MM.1S (cell line): ENCODE results near the gene PROX2.

Experiments
- DNase-seq: peaks from one replicate; pipeline ENCODE4 v3.0.0-alpha.2; 2015
- H2AFZ ChIP-seq: fragments of 300-600 bp; sonication (generic); 2 replicates; pipeline ENCODE4 v1.6.0; 2016; ENCODE audit warnings: antibody characterized with exemption, low read length
- H3F3A ChIP-seq: fragments of 300-600 bp; sonication (generic); 2 replicates; pipeline ENCODE4 v1.6.1; 2016; ENCODE audit warnings: mild to moderate bottlenecking, antibody characterized with exemption, low read length, moderate library complexity, mixed read lengths; ENCODE audit not compliant: insufficient read depth
- H3K27ac ChIP-seq: fragments of 300-600 bp; sonication (generic); 2 replicates; pipeline ENCODE4 v1.5.1; 2016; ENCODE audit warnings: mild to moderate bottlenecking, low read length
- H3K27me3 ChIP-seq: fragments of 300-600 bp; sonication (generic); replicated peaks from 2 replicates; pipeline ENCODE4 v1.6.0; 2016; ENCODE audit warnings: low read length; ENCODE audit not compliant: insufficient read depth
- H3K36me3 ChIP-seq: fragments of 300-600 bp; sonication (generic); replicated peaks from 2 replicates; pipeline ENCODE4 v1.6.1; 2016; ENCODE audit warnings: mild to moderate bottlenecking, low read length, mixed read lengths; ENCODE audit not compliant: insufficient read depth
- H3K4me1 ChIP-seq: fragments of 300-600 bp; sonication (generic); 2 replicates; pipeline ENCODE4 v1.6.1; 2016; ENCODE audit warnings: low read length, mixed read lengths
- H3K4me2 ChIP-seq: fragments of 300-600 bp; sonication (generic); 2 replicates; pipeline ENCODE4 v1.6.0; 2016; ENCODE audit warnings: low read depth, low read length
- H3K4me3 ChIP-seq: fragments of 300-600 bp; sonication (generic); 2 replicates; pipeline ENCODE4 v1.5.1; 2016; ENCODE audit warnings: low read length, mixed read lengths
- H3K79me2 ChIP-seq: fragments of 300-600 bp; sonication (generic); 2 replicates; pipeline ENCODE4 v1.6.1; 2016; ENCODE audit warnings: mixed run types, low read length, mixed read lengths
- H3K9ac ChIP-seq: fragments of 300-600 bp; sonication (generic); 2 replicates; pipeline ENCODE4 v1.6.1; 2016; ENCODE audit warnings: low read length, mixed read lengths
- H3K9me2 ChIP-seq: fragments of 300-600 bp; sonication (generic); replicated peaks from 2 replicates; pipeline ENCODE4 v1.6.1; 2016; ENCODE audit warnings: mild to moderate bottlenecking, low read length, mixed read lengths; ENCODE audit not compliant: insufficient read depth
- H3K9me3 ChIP-seq: fragments of 300-600 bp; sonication (generic); replicated peaks from 2 replicates; pipeline ENCODE4 v1.6.1; 2016; ENCODE audit warnings: mild to moderate bottlenecking, low read length, mixed read lengths; ENCODE audit not compliant: insufficient read depth
- H4K20me1 ChIP-seq: fragments of 300-600 bp; sonication (generic); 2 replicates; pipeline ENCODE4 v1.6.1; 2016; ENCODE audit warnings: mild to moderate bottlenecking, low read length, moderate library complexity, mixed read lengths; ENCODE audit not compliant: insufficient read depth
- EZH2 ChIP-seq: fragments of 300-600 bp; sonication (generic); optimal IDR thresholded peaks from 2 replicates; pipeline ENCODE3; 2017; ENCODE audit warnings: low read depth, mild to moderate bottlenecking, antibody characterized with exemption, low read length, mixed read lengths
- EZH2phosphoT487 ChIP-seq: fragments of 300-600 bp; sonication (generic); IDR thresholded peaks from 2 replicates; pipeline ENCODE4 v1.6.1; 2018; ENCODE audit warnings: antibody characterized with exemption, low read length
- TF ChIP-seq, protein P1 (sequence below): fragments of 300-600 bp; sonication (generic); IDR thresholded peaks from 2 replicates; pipeline ENCODE4 v1.5.1; 2016; ENCODE audit warnings: antibody characterized with exemption, low read length, mixed read lengths

PROX2 gene

DNA sequence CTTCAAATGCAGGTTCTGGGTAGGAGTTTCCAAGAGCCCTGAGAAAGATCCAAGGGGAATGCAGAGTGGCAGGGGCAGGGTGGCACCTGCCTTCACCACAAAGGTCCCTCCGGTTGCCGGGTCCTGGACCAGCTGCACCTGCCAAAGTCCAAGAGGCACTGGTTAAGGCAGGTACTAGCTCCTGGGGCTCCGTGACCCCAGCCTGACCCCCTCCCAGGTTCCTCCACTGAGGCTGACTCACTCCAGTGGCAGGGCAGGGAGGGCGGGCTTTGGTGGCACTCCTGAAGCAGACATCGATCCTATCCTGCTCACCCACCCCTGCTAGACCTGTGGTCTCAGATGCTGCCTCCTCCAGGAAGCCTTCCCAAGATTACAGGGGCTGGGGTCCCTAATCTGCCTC is 35.8 kb upstream of the PROX2 start:
- Histone ChIP-seq H3K27ac (no peak overlapping the region), H3K4me2 (no peak overlapping the region), H3K36me3 (no peaks in the 10 kb centered on the region), H3K9ac (no peak overlapping the region), H3K79me2 (no peaks in the 10 kb centered on the region), H3K27me3 (no peaks in the 10 kb centered on the region), H3K9me2 (no peaks in the 10 kb centered on the region), H3K4me1 (no peaks in the 10 kb centered on the region), H3K4me3 (no peak overlapping the region), H3F3A (no peaks in the 10 kb centered on the region), H4K20me1 (no peaks in the 10 kb centered on the region), H2AFZ (no peak overlapping the region), H3K9me3 (no peaks in the 10 kb centered on the region)
- no peak for DNase-seq
- TF ChIP-seq EZH2phosphoT487 (no peak), EZH2 (no peak)
- TF ChIP-seq, protein P1, sequence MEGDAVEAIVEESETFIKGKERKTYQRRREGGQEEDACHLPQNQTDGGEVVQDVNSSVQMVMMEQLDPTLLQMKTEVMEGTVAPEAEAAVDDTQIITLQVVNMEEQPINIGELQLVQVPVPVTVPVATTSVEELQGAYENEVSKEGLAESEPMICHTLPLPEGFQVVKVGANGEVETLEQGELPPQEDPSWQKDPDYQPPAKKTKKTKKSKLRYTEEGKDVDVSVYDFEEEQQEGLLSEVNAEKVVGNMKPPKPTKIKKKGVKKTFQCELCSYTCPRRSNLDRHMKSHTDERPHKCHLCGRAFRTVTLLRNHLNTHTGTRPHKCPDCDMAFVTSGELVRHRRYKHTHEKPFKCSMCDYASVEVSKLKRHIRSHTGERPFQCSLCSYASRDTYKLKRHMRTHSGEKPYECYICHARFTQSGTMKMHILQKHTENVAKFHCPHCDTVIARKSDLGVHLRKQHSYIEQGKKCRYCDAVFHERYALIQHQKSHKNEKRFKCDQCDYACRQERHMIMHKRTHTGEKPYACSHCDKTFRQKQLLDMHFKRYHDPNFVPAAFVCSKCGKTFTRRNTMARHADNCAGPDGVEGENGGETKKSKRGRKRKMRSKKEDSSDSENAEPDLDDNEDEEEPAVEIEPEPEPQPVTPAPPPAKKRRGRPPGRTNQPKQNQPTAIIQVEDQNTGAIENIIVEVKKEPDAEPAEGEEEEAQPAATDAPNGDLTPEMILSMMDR, result no peak

DNA sequence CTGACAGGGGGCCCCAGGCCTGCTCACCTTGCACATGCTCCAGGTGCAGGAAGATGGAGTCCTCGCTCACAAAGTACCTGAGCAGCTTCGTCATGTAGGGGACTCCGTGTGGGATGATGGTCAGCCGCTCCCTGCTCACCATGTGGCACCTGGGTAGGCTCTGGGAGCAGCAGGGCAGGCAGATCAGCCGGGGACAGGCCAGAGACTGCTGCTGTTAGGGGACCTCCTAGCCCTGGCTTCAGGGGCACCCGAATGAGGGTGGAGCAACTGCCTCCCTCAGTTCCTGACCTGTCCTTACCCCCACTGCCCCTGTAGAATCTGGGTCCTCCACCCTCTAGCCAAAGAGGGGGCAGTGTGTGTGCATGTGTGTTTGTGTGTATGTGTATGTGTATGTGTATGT is 35.3 kb upstream of the PROX2 start:
- Histone ChIP-seq H3K27ac (no peak overlapping the region), H3K9ac (no peak overlapping the region), H3K4me1 (no peaks in the 10 kb centered on the region), H4K20me1 (no peaks in the 10 kb centered on the region), H3K27me3 (no peaks in the 10 kb centered on the region), H3K36me3 (no peaks in the 10 kb centered on the region), H3K4me2 (no peak overlapping the region), H3F3A (no peaks in the 10 kb centered on the region), H3K4me3 (no peak overlapping the region), H3K9me3 (no peaks in the 10 kb centered on the region), H3K9me2 (no peaks in the 10 kb centered on the region), H2AFZ (no peak overlapping the region), H3K79me2 (no peaks in the 10 kb centered on the region)
- no peak for TF ChIP-seq EZH2
- TF ChIP-seq, protein P1, result no peak
- no peak for TF ChIP-seq EZH2phosphoT487
- no peak for DNase-seq

DNA sequence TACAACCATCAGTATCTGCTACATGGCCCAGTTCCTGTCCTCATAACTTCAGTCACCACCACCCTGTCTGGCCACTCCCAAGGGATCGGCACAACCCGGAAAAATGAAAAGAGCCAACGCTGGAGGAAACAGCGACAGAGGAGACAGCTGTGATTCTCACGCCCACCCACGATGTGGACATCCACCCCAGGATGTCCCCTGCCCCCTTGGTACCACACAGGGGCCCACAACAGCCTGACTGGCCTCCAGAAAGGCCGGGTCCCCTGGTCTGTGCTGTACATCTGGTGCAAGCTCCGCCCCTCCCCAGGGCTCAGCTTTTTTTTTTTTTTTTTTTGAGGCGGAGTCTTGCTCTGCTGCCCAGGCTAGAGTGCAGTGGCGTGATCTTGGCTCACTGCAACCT is 34.6 kb upstream of the PROX2 start:
- no peaks in the 10 kb centered on the region for H4K20me1 ChIP-seq
- no peak overlapping the region for H2AFZ ChIP-seq
- no peaks in the 10 kb centered on the region for H3K9me2 ChIP-seq
- H3K27ac ChIP-seq, result no peak overlapping the region
- no peaks in the 10 kb centered on the region for H3K9me3 ChIP-seq
- H3F3A ChIP-seq, result no peaks in the 10 kb centered on the region
- no peaks in the 10 kb centered on the region for H3K36me3 ChIP-seq
- H3K4me1 ChIP-seq, result no peaks in the 10 kb centered on the region
- no peak overlapping the region for H3K4me2 ChIP-seq
- no peak for TF ChIP-seq EZH2
- no peak for TF ChIP-seq EZH2phosphoT487
- TF ChIP-seq, protein P1, result no peak
- H3K9ac ChIP-seq, result no peak overlapping the region
- H3K4me3 ChIP-seq, result no peak overlapping the region
- DNase-seq, result no peak
- H3K27me3 ChIP-seq, result no peaks in the 10 kb centered on the region
- H3K79me2 ChIP-seq, result no peaks in the 10 kb centered on the region
